ENCODE measurements around the gene ROBO1.

Gene ROBO1

DNA sequence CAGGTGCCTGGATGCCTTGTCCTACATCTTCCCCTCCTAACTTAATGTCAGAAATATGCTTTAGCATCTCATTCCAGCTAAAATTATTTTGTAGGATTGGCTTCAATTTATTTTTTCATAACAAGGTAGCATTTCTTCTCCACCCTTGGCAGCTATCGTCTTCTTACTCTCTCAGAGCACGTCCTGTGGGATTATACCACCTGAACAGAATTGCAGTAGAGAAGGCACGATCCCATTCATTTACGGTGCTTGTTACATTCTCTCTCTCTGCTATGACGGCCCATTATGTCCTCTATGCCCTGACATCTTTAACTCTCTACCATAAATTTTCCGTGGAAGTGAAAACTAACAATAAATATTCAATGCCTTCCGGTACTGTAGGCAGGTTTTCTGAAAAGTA, 103.3 kb downstream of the ROBO1 start:
- no peak for DNase-seq

DNA sequence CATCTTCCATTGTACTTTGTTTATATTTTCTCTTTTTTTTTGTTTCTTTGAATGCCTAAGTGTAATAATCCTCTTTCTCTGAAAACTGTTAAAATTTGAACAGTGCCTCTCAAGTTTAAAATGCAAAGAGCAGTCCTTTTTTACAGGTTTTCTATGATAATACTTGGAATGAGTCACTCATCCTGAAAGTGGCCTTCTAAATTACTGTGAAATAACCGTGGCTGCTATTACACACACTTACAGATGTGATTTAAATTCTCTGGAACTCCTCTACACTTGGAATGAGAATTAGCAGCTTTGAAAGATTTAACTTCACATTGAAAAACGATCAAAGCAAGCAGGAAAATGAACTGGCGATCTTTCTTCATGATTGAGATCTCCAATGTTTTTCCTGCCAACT, 105.9 kb downstream of the ROBO1 start:
- no peak for DNase-seq

DNA sequence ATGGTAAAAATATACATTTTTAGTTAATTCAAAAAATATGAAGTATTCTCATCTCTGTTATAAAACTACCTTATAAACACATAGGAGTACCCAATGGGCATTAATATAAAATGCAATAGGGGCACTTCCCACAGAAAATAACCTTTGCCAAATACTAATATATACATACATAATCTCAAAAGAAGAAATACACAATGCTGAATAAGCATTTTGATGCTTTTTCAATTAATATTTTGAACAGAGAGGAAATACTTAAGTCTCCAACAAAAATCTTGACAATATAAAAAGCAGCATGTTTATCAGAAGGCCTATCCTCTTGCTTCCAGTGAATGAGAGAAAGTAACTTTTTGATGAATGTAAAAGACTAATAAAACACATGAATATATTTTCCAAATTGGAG, 110.7 kb downstream of the ROBO1 start:
- no peak for DNase-seq

DNA sequence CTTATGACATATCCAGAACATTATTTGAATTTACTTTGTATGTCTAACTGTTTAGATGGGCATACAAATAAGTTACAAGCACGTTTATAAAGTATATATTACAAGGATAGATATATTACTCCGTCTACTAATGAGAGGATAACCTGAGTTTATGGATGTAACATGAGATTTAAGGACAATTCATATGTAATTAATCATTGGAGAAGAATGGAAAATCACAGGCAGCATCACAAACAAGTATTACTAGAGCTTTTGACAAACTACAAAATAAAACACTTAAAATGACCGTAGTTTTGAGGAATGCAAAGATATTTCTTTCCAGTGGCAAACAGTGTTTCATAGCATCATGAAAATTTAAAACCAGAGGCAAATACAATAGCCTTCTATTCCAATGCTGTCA, 113.8 kb downstream of the ROBO1 start:
- no peak for DNase-seq

DNA sequence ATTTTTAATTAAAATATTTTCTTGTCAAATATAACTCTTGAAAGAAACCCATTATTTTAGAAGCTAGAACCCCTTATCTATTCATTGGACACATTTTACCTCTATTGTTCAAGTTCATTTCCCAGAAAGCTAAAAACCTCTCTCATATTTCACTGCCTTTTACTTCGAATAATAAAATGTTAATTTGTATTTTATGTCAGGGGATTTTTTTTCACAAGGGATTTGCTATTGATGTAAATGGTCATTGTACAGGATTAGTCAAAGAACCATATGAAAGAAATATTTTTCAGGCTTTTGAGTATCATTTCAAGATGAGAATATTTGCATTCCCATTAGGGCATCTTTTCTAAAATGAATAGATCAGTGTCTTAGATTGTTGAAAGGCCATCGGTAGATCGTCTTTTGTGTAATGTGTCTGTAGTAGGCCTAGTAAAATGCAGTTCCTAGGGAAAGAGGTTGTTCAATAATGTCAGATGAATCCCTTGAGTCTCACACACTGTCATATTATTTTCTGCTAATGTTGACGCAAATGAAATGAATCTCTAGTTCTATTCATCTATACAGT, 114.5 kb downstream of the ROBO1 start:
- DNase-seq, result no peak

DNA sequence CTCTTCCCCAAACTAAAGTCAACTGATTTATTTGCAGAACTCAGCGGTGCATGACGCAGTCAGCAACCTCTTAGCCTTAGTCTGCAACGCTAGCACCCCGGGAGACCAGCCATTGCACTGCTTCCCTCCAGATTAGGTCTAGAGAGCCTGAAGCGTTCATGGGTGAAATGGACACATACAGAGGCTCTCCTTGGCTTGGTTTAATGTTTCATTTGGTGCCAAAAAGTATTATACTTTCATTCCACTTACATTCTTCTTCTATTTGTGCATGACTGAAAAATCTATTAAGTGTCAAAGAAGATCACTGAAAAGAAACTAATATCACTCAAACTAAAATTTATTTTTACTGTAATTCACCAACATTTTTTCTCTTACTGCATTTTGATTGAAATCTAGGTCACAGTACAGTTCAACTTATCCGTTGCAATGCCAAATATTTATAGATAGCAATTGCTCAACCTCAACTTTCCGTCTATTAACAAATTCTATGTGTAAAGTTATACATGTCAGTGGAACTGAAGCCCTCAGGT, 116.2 kb downstream of the ROBO1 start:
- no peak for DNase-seq

DNA sequence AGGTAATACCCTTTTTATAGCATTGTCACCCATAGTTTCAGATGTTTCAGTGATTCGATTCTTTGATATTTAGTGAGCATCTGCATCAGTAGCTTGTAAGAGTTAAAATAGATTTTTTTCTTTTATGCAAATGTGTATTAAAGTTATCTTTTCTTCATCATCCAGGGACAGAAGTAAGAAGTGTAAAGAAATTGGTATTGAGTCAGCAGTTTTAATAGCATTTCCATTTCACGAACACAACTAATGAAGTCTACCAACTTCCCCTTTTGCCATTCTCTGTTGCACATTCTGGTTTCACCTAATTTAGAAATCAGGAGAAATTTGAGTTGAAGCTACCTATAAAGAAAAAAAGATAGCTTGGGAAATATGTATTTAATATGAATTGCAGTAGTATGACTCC, 127.9 kb downstream of the ROBO1 start:
- DNase-seq, result no peak

DNA sequence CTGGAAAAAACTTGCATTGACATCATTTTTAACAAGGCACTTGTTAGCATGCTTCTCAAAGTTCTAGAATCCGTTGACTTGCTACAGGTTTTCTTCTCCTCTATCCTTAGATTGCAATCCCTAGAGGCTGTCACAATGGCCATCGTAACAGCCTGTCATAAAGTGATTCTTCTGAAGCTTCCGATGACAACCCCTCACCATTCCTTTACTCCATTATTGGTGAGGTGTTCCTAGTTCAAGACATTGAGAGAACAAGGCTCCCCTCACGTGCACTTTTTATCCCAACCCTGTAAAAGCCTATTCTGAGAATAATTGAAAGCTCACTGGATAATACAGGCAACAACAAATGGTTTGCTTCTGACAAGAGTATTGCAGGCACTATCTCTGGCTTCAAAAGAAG, 131.4 kb downstream of the ROBO1 start:
- no peak for DNase-seq

DNA sequence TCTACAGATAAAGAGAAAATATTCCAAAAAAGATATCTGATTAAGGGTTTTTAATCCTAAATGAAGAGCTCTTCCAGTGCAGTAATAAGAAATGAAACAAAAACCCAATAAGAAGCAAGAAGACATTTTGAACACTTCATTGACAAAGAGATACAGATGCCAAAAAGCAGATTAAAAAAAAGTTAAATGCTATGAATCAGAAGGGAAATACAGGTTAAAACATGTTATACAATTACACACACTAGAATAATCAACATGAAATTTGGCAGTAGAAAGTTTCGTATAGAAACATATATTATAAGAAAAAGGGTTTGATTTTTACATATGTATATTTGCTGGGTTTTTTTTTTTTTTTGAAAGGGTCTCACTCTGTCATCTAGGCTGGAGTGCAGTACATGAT, 135.0 kb downstream of the ROBO1 start:
- no peak for DNase-seq

DNA sequence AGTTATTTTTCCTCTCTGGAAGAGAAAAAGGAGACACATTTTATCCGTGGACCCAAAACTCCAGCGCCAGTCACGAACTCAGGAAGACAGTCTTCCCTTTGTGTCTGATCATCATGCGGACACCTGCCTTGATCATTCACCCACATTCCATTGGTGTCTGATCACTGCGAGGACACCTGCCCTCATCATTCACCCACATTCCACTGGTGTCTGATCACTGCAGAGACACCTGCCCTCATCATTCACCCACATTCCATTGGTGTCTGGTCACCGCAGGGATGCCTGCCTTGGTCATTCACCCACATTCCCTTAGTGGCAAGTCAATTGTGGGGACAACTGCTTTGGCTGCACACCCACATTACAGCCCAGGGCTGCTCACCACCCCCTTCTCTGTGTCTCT, 148.9 kb downstream of the ROBO1 start:
- no peak for DNase-seq

DNA sequence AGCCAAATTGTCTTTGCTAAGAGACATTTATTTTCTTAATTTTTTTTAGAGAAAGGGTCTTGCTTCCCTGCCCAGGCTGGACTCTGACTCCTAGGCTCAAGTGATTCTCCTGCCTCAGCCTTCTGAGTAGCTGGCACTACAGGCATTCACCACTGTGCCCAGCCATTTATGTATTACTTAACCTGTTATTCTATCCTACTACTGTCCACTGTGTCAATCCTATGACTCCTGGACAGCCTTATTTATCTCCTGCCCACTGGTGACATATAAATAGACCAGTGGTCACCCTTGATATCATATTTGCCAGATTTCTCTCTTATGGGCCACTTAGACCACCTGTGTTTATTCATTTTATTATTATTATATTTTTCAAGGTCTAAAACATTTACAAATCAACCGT, 161.4 kb downstream of the ROBO1 start:
- no peak for DNase-seq

DNA sequence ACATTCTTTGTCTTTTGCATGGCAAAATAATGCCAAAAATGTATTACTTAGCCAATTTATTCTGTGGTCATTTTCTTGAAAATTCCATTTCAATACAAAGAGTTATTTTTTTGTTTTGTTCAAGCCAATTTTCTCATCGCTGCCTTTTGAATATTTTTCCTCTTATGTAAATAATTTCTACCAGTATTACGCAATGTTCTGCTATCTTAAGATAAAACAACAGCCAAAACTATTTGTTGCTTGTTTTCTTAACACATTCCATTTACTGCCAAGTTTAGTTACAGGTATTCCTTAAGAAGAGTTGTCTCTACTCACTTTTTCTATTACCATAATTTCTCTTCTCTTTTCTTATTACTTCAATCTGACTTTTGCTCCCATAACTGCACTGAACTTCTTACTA, 163.1 kb downstream of the ROBO1 start:
- DNase-seq, result no peak

DNA sequence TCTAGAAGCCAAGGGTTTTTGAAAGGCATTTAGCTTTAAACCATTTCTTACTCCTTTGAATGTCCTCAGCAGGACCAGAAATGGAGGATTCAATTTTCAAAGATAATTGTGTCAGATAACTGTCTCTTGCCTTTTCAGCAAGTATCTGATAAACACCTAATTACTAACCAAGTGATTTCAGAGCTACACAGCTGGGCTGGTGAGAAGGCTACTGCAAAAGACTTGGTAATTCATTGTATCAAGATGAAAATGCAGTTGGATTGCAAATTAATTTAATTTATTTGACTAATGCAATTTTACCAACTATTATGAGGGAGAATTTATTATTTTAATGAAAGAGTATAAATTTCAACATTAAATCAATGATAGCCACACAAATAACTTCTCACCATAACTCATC, 165.4 kb downstream of the ROBO1 start:
- no peak for DNase-seq

DNA sequence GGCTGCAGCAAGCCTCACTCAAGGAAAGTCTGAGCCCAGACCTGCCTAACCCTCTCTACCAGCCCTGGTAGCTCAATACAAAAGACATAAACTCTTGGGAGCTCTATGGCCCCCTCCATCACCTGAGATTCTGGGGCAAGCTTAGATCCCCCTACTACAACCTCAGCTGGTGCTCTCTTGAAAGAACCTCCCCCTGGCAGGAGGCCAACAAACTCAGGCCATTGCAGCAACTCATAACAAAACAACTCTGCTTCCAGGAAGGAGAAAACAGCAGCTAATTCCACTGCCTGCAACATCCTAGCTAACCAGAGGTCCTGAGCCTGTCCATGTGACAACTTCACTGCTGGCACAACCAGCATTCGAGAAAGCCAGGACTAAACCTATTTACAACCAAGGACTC, 169.2 kb downstream of the ROBO1 start:
- no peak for DNase-seq

DNA sequence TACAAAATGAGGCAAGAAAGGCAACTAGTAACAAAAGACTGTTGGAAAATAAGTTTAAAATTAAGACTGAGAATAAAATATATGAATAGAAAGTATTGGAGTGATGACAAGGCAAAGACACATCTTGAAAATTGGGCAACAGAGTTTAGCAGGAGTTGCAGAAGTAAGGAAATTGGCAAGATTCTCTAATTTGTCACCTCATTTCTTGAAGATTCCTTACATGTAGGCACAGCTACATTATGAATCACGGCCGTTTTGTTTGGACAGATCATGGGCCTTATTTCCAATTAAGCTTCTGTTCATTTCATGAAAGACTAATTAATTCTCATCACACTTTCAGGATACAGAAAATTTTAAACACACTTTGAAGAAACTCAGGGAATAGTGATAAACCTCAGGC, 170.1 kb downstream of the ROBO1 start:
- DNase-seq, result no peak

DNA sequence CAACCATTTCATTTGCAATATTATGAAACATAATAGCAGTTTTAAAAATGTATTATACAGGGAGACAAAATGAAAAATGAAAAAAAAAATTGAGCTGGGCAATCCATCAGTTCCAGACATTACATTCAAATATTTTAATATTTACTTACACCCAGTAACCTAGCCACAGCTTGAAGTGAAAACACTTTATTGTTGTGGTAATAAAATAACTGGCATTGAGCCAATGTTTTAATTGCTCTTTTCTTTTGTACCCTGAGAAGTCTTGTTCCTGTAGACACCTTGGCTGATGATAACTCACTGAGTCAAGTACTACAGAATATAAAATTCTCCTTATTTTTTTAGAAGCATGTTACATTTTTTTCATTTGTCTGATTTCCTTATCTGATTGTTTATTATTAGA, 180.6 kb downstream of the ROBO1 start:
- DNase-seq, result no peak

DNA sequence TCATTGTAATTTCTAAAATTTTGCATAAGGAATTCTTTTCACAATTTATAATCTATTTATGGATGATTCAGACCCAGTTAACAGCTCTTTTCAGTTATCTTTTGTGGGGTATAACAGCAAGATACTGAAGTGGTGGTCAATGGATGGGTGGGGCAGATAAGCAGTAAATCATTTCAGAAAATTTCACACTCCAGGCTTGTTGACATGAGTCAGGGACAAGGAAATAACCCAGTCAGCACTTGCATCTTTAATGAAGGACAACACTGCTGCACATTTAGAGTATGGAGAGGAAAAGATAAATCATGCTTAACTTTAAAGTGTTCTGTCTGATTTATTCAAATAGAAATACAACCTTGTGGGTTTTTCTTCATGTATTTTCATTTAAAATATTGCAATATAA, 181.6 kb downstream of the ROBO1 start:
- no peak for DNase-seq

DNA sequence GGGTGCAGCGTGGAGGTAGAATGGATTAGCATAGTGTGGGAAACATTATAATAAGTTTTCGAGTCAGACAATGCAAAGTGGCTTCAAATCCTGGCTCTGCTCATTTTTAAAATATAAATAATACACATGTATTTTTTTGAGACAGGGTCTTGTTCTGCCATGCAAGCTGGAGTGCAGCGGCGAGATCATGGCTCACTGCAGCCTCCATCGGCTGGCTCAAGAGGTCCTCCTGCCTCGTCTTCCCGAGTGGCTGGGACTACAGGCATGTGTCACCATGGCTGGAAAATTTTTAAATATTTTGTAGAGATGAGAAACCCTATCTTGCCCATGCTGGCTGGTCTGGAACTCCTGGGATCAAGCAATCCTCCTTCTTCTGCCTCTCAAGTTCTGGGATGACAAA, 194.9 kb downstream of the ROBO1 start:
- DNase-seq, result no peak

DNA sequence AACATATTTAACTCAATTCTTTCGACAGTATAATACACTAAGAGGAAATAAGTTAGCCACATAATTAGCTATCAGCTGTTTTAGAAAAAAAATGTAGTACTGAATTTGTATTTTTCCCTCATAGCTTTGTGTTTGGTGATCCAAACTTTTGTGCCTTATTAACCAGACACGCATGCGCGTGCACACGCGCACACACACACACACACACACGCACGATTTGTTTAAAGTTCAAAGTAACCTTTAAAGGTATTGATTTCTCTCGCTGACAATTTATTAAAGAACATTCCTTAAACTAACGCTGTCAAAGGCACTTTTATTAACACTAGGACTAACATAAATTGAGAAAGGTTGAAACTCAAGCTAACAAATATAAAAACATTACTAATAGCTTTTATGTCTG, 198.9 kb downstream of the ROBO1 start:
- no peak for DNase-seq

DNA sequence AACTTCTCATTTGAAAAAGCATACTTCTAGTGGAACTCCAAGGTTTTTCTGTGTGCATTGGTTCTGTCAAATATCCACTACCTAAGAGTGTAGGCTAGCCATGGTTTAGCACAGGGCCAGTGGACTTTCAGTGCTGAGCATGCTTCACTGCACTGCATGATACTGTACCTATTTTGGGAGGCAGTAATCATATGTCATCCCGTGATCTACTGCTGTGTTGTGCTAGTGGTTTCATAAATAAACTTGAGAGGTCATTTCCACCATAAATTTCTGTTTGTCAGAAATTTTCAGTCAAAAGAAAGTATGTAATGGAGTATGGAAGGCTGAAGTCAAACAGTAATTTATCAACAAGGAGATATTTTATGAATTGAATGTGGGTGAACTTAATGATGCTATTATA, 203.6 kb downstream of the ROBO1 start:
- DNase-seq, result no peak

DNA sequence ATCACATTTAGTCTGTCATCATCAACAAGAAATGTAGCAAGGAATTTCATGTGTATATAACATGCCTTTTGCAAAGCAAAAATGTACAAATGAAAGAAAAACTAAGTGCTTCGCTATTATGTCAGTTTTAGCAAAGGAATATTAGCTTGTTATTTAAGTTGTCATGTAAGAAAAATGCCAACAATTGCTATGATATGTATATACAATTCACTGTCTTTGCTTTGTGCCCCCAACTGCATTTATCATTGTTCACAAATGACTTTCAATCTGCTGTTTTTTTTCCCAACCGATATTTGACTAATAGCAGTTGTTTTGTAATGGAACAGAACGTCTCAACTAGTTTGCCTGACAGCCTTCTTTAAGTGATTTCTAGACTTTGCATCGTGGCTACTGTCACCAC, 207.1 kb downstream of the ROBO1 start:
- DNase-seq, result no peak

DNA sequence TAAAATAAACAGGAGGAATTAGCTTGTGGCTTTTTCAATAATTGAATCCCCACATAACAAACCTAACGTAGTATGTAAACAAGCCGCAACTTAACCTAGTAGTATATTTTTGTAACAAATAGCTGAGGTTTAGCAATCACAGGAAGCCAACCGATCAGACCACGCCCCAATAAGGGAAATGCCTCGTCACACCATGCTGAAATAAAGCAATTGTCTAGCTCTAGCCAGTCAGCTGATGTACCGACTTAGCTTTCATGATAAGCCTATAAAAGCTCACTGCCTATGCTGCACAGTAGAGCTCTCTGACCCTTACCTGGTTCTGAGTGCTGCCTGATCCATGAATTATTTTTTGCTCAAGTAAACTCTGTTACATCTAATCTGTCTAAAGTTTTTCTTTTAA, 208.9 kb downstream of the ROBO1 start:
- DNase-seq, result no peak

DNA sequence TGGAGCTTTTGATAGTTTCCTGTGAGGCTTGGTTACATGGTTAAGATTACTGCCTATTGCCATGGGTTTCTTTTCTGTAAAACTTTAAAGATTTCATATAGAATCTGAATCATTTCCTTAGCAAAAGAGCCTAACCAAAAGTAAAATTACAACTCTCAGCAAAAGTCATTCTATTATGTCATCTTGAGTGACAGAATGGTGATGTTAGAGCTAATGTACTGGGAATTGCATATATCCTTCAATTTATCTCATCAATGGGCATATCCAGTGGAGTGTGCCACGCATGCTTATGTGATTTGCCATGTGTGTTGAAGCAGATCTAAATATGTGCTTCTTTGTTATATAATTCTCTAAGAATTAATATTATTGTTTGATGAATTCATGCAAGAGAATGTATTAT, 212.1 kb downstream of the ROBO1 start:
- no peak for DNase-seq

DNA sequence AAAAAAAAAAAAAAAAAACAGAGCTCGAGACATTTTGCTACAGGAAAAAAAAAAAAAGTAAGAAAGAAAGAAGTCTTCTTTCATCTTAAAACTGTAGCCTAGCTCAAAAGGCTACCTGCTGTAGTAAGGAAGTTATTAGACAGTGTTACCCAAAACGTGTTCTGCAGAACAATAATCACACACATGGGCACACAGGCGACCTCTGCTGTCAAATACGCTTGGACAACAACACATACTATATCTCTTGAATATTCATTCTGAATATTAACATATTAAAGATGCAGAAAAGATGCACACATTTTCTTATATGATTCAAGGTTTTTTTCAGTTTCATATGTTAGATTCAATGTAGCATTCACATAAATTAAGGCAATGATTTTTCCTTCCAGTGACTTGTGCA, 215.8 kb downstream of the ROBO1 start:
- DNase-seq, result no peak

DNA sequence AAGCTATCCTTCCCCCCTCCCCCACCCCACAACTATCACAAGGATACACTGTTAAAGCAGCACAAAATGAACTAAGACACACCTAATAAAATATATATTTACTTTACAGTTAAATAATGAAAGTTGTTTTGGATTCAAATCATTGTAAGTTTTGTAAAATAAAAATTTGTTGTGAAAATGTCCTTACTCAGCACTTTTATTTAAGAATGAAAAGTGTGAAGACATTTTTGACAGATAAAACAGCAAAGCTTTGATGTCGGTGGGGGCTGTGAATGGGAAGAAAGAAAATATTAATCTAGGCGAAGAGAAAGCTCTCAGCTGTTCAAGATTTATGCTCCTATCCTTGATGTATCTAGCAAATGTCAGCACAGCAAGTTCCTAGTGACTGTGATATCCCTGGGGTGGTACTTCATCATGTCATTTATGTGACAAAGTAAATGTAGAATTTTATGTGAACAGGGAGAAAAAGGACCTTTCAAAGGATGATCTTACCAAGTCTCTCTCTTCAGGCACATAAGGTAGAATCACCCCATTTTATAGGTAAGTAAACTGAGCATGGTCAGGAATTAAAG, 216.4 kb downstream of the ROBO1 start:
- no peak for DNase-seq
